GM12878 (cell line): ENCODE data around the gene SLC12A7. TPM values are rescaled to one million over a fixed set of nuclear protein-coding genes. Genes with fewer than 3 reads are reported as not detected.

Source experiments
- ATAC-seq: fragments of 200-7000 bp; cut with Tn5 transposase; 3 replicates; pipeline ENCODE4 v1.9.1; 2020; ENCODE audit warnings: mild to moderate bottlenecking, moderate library complexity
- BruUV-seq: library from RNA; stranded (reverse); fragments of 400-500 nt; replicated peaks from 2 replicates; lab custom pipeline; 2021; lab: Mats Ljungman, UMichigan
- CTCF ChIA-PET: fragments of 300-600 bp; sonication (Branson Sonifier 250); formaldehyde crosslinking; extraction: SDS; loops from one replicate; lab custom pipeline; 2021; ENCODE audit warnings: inconsistent platforms; lab: Yijun Ruan, JAX
- POLR2A ChIA-PET: fragments of 350-600 bp; formaldehyde crosslinking; extraction: SDS; loops from one replicate; lab custom pipeline; 2021; ENCODE audit warnings: inconsistent platforms; lab: Charles Lee
- RAD21 ChIA-PET: fragments of 300-600 bp; sonication (Branson Sonifier 250); formaldehyde crosslinking; loops from one replicate; lab custom pipeline; 2023; ENCODE audit warnings: antibody characterized with exemption; ENCODE audit not compliant: unreplicated experiment; lab: Charles Lee
- SMC1A ChIA-PET: fragments of 300-600 bp; sonication (Branson Sonifier 250); formaldehyde crosslinking; loops from one replicate; lab custom pipeline; 2023; ENCODE audit not compliant: unreplicated experiment, uncharacterized antibody; lab: Charles Lee
- DNase-seq: peaks from one replicate; pipeline ENCODE4 v3.0.0-alpha.2; 2011; ENCODE audit warnings: low read depth, low spot score
- FAIRE-seq: peaks from 3 replicates; lab custom pipeline; 2011; peaks lifted over from hg19 to GRCh38; lab: Jason Lieb, UNC
- H2AFZ ChIP-seq: 2 replicates; pipeline ENCODE4 v1.6.0; 2011; ENCODE audit warnings: low read depth, low read length, control low read depth; ENCODE audit not compliant: control insufficient read depth
- H3K27ac ChIP-seq: 2 replicates; pipeline ENCODE4 v1.5.1; 2011; ENCODE audit warnings: control low read depth; ENCODE audit not compliant: control insufficient read depth, insufficient read depth
- H3K27me3 ChIP-seq, 2 experiments: replicated peaks in 1 of 2; 2 replicates each; pipeline versions ENCODE4 v1.6.0 to v1.6.1; 2011; ENCODE audit warnings: low read length in 1 of 2; ENCODE audit not compliant: control insufficient read depth in 2 of 2, insufficient read depth in 2 of 2
- H3K36me3 ChIP-seq, 2 experiments: 2 replicates each; pipeline ENCODE4 v1.5.1; 2011; ENCODE audit warnings: low read length in 1 of 2; ENCODE audit not compliant: control insufficient read depth in 2 of 2, insufficient read depth in 2 of 2
- H3K4me1 ChIP-seq: 2 replicates; pipeline ENCODE4 v1.6.1; 2011; ENCODE audit warnings: mild to moderate bottlenecking, low read length, moderate library complexity, mixed read lengths; ENCODE audit not compliant: control insufficient read depth, insufficient read depth
- H3K4me2 ChIP-seq: 2 replicates; pipeline ENCODE4 v1.6.0; 2011; ENCODE audit warnings: control low read depth; ENCODE audit not compliant: control insufficient read depth, insufficient read depth
- H3K4me3 ChIP-seq: fragments of 200-600 bp; sonication (generic); 2 replicates; pipeline ENCODE4 v1.5.1; 2016
- H3K79me2 ChIP-seq: 2 replicates; pipeline ENCODE4 v1.6.0; 2011; ENCODE audit warnings: low read length; ENCODE audit not compliant: control insufficient read depth, insufficient read depth
- H3K9ac ChIP-seq: 2 replicates; pipeline ENCODE4 v1.8.0; 2011; ENCODE audit warnings: low read length, control low read depth, mixed read lengths; ENCODE audit not compliant: control insufficient read depth, insufficient read depth
- H3K9me3 ChIP-seq: replicated peaks from 3 replicates; pipeline ENCODE4 v1.5.1; 2011; ENCODE audit warnings: mild to moderate bottlenecking, low read length; ENCODE audit not compliant: control insufficient read depth, insufficient read depth
- H4K20me1 ChIP-seq: 2 replicates; pipeline ENCODE4 v1.6.0; 2011; ENCODE audit not compliant: control insufficient read depth, insufficient read depth
- CREM ChIP-seq: IDR thresholded peaks from 2 replicates; pipeline ENCODE4 v1.6.1; 2014; ENCODE audit warnings: antibody characterized with exemption, low read depth
- HDGF ChIP-seq: fragments of 450-650 bp; IDR thresholded peaks from 2 replicates; pipeline ENCODE4 v1.6.1; 2016; ENCODE audit warnings: antibody characterized with exemption
- IKZF1 ChIP-seq: fragments of 450-650 bp; conservative IDR thresholded peaks from 2 replicates; pipeline ENCODE4 v1.6.1; 2017; ENCODE audit warnings: antibody characterized with exemption, mild to moderate bottlenecking
- IRF4 ChIP-seq: IDR thresholded peaks from 2 replicates; pipeline ENCODE4 v1.6.1; 2011; ENCODE audit warnings: low read depth, low read length
- JUNB ChIP-seq: IDR thresholded peaks from 2 replicates; pipeline ENCODE4 v1.6.1; 2016; ENCODE audit warnings: antibody characterized with exemption, mild to moderate bottlenecking
- JUND ChIP-seq: IDR thresholded peaks from 2 replicates; pipeline ENCODE4 v1.6.1; 2012; ENCODE audit warnings: low read depth, mild to moderate bottlenecking, low read length, improper control_type of control experiment, moderate library complexity
- MTA3 ChIP-seq: IDR thresholded peaks from 2 replicates; pipeline ENCODE4 v1.6.1; 2012; ENCODE audit warnings: low read length, inconsistent platforms, borderline replicate concordance
- PAX8 ChIP-seq: fragments of 450-650 bp; IDR thresholded peaks from 2 replicates; pipeline ENCODE4 v1.6.1; 2017; ENCODE audit warnings: mild to moderate bottlenecking, moderate library complexity
- POLR2A ChIP-seq: IDR thresholded peaks from 2 replicates; pipeline ENCODE4 v1.6.1; 2011; ENCODE audit warnings: low read depth, mild to moderate bottlenecking, low read length
- RAD51 ChIP-seq: fragments of 450-650 bp; IDR thresholded peaks from 2 replicates; pipeline ENCODE4 v1.6.1; 2016; ENCODE audit warnings: moderate library complexity, mild to moderate bottlenecking, inconsistent platforms
- STAT3 ChIP-seq: IDR thresholded peaks from 2 replicates; pipeline ENCODE4 v1.6.1; 2011; ENCODE audit warnings: low read depth, low read length, improper control_type of control experiment
- SUPT20H ChIP-seq: IDR thresholded peaks from 2 replicates; pipeline ENCODE4 v1.6.1; 2011; ENCODE audit warnings: low read depth, mild to moderate bottlenecking, low read length, moderate library complexity, borderline replicate concordance; ENCODE audit not compliant: control insufficient read depth
- WGBS: methylation state at CpG from one replicate; pipeline ENCODE4 v1.1.6; 2016; ENCODE audit warnings: low lambda C conversion rate; ENCODE audit not compliant: insufficient replicate concordance, insufficient coverage; ENCODE audit errors: missing lambda C conversion rate; 5-methylcytosine and 5-hydroxymethylcytosine counted together
- in situ Hi-C: fragments of 300-500 bp; cut with MboI; formaldehyde crosslinking; loops from 9 replicates; pipeline ENCODE4 v1.14.3; 2018; ENCODE audit warnings: mixed read lengths
- intact Hi-C: fragments of 100-400 bp; cut with micrococcal nuclease; formaldehyde crosslinking; loops from one replicate; pipeline ENCODE4 v1.14.2; 2022; ENCODE audit not compliant: unreplicated experiment
- polyA plus RNA-seq, 11 experiments: library from polyadenylated mRNA; depleted of rRNA in 4 of 11; unstranded in 6 of 11; stranded (reverse) in 5 of 11; fragments of >200 nt; fragmentation: Nextera tagmentation in 4 of 11; fragmentation: Illumina TruSeq in 1 of 11; extraction: Ambion mirVana in 4 of 11; extraction: Trizol in 1 of 11; gene quantifications; 1 replicate in 1 of 11; 2 replicates in 10 of 11; pipeline versions ENCODE4 v1.2.1 to v1.2.3, GENCODE V29; 2011 to 2016; ENCODE audit warnings: inconsistent platforms in 2 of 11, missing spikeins in 2 of 11, low read depth in 1 of 11
- total RNA-seq, 4 experiments: library from RNA; depleted of rRNA in 3 of 4; stranded (reverse); fragments of >200 nt in 3 of 4; fragmentation: Illumina TruSeq in 1 of 4; extraction: Trizol in 1 of 4; gene quantifications; 2 replicates each; pipeline versions ENCODE4 v1.2.1 to v1.2.3, GENCODE V29; 2013 to 2021
- TF ChIP-seq, protein P1 (sequence below): fragments of 450-650 bp; IDR thresholded peaks from 2 replicates; pipeline ENCODE4 v1.6.1; 2016; ENCODE audit warnings: mild to moderate bottlenecking
- TF ChIP-seq, protein P2 (sequence below): fragments of 150-350 bp; IDR thresholded peaks from 2 replicates; pipeline ENCODE4 v1.6.1; 2016; ENCODE audit warnings: low read depth, low read length

Gene SLC12A7
- total and polyA plus RNA-seq, 10 of the 15 experiments (the other 5 are each of a cell fraction or from before 2014, with no cell fraction given): 0.10 to 10.0 (median 2.9) TPM

DNA sequence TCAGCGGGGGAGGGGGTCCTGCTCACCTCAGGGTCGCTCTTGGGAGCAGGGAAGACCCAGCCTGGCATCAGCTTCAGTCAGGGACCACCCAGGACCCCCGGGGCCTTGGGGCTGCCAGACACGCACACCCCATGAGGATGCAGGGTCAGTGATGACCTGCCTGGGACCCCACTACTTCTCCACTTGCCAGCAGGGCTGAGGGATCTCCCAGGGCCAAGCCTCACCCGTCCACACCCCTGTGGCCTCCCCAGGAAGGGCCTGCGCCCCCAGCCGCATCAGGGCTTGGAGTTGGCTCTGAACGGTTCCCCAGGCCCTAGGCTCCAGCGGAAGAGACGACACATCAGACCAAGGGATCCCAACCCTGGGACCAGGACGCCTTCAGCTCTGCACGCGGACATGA, 33.7 kb downstream of the SLC12A7 start:
- ChIA-PET SMC1A (no interaction called here), POLR2A (no interaction called here)
- no peak overlapping the region for H3K9ac ChIP-seq
- no peaks in the 10 kb centered on the region for H4K20me1 ChIP-seq
- H3K36me3 ChIP-seq: no peaks in the 10 kb centered on the region
- H3K9me3 ChIP-seq: no peaks in the 10 kb centered on the region; the same call in 2 of the 3 replicates
- WGBS: 45% methylated on average over 13 of the region's 13 CpGs
- TF ChIP-seq CREM: no peak
- TF ChIP-seq, all 136 proteins: peak for 0
- ChIA-PET CTCF (no interaction called here), RAD21 (no interaction called here)
- no peak for ATAC-seq
- no peaks in the 10 kb centered on the region for H3K27me3 ChIP-seq
- in situ Hi-C loops (no loop called here), intact Hi-C loops (no loop called here)
- no peak overlapping the region for H3K4me2 ChIP-seq
- no TSS peak for BruUV-seq
- no peak for DNase-seq
- no peaks in the 10 kb centered on the region for H3K4me1 ChIP-seq
- H3K79me2 ChIP-seq: no peaks in the 10 kb centered on the region
- no peak for FAIRE-seq
- H3K27ac ChIP-seq: no peak overlapping the region
- H2AFZ ChIP-seq: no peak overlapping the region
- H3K4me3 ChIP-seq: no peak overlapping the region

DNA sequence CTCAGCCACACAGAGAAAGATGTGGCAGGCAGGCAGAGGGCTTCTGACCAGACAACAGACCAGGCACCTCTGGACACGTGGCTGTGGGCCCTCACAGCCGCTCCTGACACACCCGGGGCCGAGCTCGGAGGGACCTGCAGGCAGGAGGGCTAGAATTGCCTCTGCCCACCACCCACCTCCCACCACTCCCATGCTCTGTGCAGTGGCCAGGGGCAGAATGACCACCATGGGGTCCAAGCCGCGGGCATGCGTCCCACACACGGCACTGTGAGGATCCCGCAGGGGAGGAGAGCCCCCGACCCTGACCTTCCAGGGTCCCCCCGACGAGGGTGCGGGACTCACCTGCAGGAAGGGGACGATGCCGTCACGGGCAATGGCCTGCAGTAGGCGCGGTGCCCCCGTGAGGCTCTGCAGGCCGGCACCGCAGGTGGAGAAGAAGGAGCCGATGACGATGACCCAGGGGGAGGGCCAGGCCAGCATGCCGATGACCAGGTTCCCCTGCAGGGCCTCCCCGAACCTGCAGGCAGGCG, 34.3 kb downstream of the SLC12A7 start:
- ChIA-PET RAD21 (no interaction called here), CTCF (no interaction called here), SMC1A (no interaction called here), POLR2A (no interaction called here)
- Histone ChIP-seq H3K9ac (no peak overlapping the region), H3K79me2 (no peaks in the 10 kb centered on the region), H3K36me3 (no peaks in the 10 kb centered on the region), H3K4me3 (no peak overlapping the region), H3K27me3 (no peaks in the 10 kb centered on the region), H3K4me2 (no peak overlapping the region), H4K20me1 (no peaks in the 10 kb centered on the region), H3K9me3 (no peaks in the 10 kb centered on the region), H3K4me1 (no peaks in the 10 kb centered on the region), H3K27ac (no peak overlapping the region), H2AFZ (no peak overlapping the region)
- no TSS peak for BruUV-seq
- TF ChIP-seq, protein P1, sequence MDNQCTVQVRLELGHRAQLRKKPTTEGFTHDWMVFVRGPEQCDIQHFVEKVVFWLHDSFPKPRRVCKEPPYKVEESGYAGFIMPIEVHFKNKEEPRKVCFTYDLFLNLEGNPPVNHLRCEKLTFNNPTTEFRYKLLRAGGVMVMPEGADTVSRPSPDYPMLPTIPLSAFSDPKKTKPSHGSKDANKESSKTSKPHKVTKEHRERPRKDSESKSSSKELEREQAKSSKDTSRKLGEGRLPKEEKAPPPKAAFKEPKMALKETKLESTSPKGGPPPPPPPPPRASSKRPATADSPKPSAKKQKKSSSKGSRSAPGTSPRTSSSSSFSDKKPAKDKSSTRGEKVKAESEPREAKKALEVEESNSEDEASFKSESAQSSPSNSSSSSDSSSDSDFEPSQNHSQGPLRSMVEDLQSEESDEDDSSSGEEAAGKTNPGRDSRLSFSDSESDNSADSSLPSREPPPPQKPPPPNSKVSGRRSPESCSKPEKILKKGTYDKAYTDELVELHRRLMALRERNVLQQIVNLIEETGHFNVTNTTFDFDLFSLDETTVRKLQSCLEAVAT: no peak
- TF ChIP-seq HDGF (no peak), RAD51 (no peak), JUND (no peak), IKZF1 (no peak), POLR2A (no peak), MTA3 (no peak), STAT3 (no peak), IRF4 (no peak), SUPT20H (no peak), JUNB (no peak), PAX8 (no peak)
- TF ChIP-seq, protein P2, sequence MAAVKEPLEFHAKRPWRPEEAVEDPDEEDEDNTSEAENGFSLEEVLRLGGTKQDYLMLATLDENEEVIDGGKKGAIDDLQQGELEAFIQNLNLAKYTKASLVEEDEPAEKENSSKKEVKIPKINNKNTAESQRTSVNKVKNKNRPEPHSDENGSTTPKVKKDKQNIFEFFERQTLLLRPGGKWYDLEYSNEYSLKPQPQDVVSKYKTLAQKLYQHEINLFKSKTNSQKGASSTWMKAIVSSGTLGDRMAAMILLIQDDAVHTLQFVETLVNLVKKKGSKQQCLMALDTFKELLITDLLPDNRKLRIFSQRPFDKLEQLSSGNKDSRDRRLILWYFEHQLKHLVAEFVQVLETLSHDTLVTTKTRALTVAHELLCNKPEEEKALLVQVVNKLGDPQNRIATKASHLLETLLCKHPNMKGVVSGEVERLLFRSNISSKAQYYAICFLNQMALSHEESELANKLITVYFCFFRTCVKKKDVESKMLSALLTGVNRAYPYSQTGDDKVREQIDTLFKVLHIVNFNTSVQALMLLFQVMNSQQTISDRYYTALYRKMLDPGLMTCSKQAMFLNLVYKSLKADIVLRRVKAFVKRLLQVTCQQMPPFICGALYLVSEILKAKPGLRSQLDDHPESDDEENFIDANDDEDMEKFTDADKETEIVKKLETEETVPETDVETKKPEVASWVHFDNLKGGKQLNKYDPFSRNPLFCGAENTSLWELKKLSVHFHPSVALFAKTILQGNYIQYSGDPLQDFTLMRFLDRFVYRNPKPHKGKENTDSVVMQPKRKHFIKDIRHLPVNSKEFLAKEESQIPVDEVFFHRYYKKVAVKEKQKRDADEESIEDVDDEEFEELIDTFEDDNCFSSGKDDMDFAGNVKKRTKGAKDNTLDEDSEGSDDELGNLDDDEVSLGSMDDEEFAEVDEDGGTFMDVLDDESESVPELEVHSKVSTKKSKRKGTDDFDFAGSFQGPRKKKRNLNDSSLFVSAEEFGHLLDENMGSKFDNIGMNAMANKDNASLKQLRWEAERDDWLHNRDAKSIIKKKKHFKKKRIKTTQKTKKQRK: no peak
- no peak for DNase-seq
- WGBS: 72% methylated on average over 25 of the region's 27 CpGs
- FAIRE-seq: no peak
- intact Hi-C loops (no loop called here), in situ Hi-C loops (no loop called here)
- no peak for ATAC-seq
